K562 (cell line): ENCODE data around the gene MYO3B. TPM values are rescaled to one million over a fixed set of nuclear protein-coding genes. Genes with fewer than 3 reads are reported as not detected.

Source experiments
- ATAC-seq: fragments of 200-7000 bp; cut with Tn5 transposase; 3 replicates; pipeline ENCODE4 v1.9.1; 2020; ENCODE audit warnings: moderate library complexity
- Bru-seq: library from RNA; stranded (reverse); fragments of 400-500 nt; gene quantifications from one replicate; lab custom pipeline; 2021; lab: Mats Ljungman, UMichigan
- BruChase-seq, 2 experiments: library from RNA; stranded (reverse); fragments of 400-500 nt; gene quantifications; one replicate each; lab custom pipeline; 2021; lab: Mats Ljungman, UMichigan
- BruUV-seq: library from RNA; stranded (reverse); fragments of 400-500 nt; replicated peaks from 2 replicates; lab custom pipeline; 2021; lab: Mats Ljungman, UMichigan
- CTCF ChIA-PET: fragments of 300-600 bp; formaldehyde crosslinking; extraction: SDS; loops from one replicate; lab custom pipeline; 2021; ENCODE audit warnings: low intra/inter-chr PET ratio; lab: Yijun Ruan, JAX
- POLR2A ChIA-PET: fragments of 300-600, 350-650 bp; sonication (Branson Sonifier 250); formaldehyde crosslinking; extraction: SDS; loops from one replicate; lab custom pipeline; 2021; ENCODE audit warnings: antibody characterized with exemption, inconsistent platforms; lab: Yijun Ruan, JAX
- DNase-seq, 4 experiments: peaks; one replicate each; pipeline versions ENCODE4 v3.0.0 to v3.0.0-alpha.2; 2011 to 2018; ENCODE audit warnings: low spot score in 3 of 4, mixed read lengths in 3 of 4; ENCODE audit errors: extremely low read depth in 1 of 4
- FAIRE-seq: peaks from 2 replicates; lab custom pipeline; 2011; peaks lifted over from hg19 to GRCh38; lab: Jason Lieb, UNC
- H2AFZ ChIP-seq: 2 replicates; pipeline ENCODE4 v1.6.0; 2011; ENCODE audit warnings: low read depth, low read length, control low read depth, inconsistent platforms
- H3K27ac ChIP-seq: fragments of 200-600 bp; 3 replicates; pipeline ENCODE4 v1.8.0; 2011; ENCODE audit warnings: low read depth, mild to moderate bottlenecking, control low read depth, inconsistent platforms, low read length, moderate library complexity, mixed read lengths; ENCODE audit errors: extremely low read depth
- H3K27me3 ChIP-seq, 2 experiments: fragments of 300-600 bp in 1 of 2; 2 replicates in 1 of 2; 3 replicates in 1 of 2; pipeline versions ENCODE4 v1.6.0 to v1.8.0; 2011; ENCODE audit warnings: inconsistent platforms in 2 of 2, low read length in 2 of 2, mild to moderate bottlenecking in 1 of 2, mixed read lengths in 1 of 2, moderate library complexity in 1 of 2; ENCODE audit not compliant: control insufficient read depth in 2 of 2, insufficient read depth in 2 of 2
- H3K36me3 ChIP-seq: fragments of 300-600 bp; 3 replicates; pipeline ENCODE4 v1.8.0; 2011; ENCODE audit warnings: mild to moderate bottlenecking, low read length, inconsistent platforms; ENCODE audit not compliant: control insufficient read depth, insufficient read depth
- H3K4me1 ChIP-seq, 2 experiments: fragments of 200-600 bp in 1 of 2; replicated peaks in 1 of 2; 2 replicates in 1 of 2; 3 replicates in 1 of 2; pipeline versions ENCODE4 v1.5.1 to v1.8.0; 2011; ENCODE audit warnings: inconsistent platforms in 2 of 2, low read length in 2 of 2, mild to moderate bottlenecking in 1 of 2, mixed read lengths in 1 of 2, moderate library complexity in 1 of 2; ENCODE audit not compliant: control insufficient read depth in 2 of 2, insufficient read depth in 2 of 2
- H3K4me2 ChIP-seq: 2 replicates; pipeline ENCODE4 v1.6.1; 2011; ENCODE audit warnings: low read length, control low read depth, inconsistent platforms, mixed read lengths; ENCODE audit not compliant: insufficient read depth
- H3K4me3 ChIP-seq: fragments of 200-600 bp; sonication (generic), shearing (Covaris generic); 2 replicates; pipeline ENCODE4 v1.5.1; 2016; ENCODE audit warnings: control low read depth, inconsistent platforms
- H3K79me2 ChIP-seq: fragments of 200-600 bp; 3 replicates; pipeline ENCODE4 v1.8.0; 2011; ENCODE audit warnings: low read length, inconsistent platforms; ENCODE audit not compliant: control insufficient read depth, insufficient read depth
- H3K9ac ChIP-seq, 2 experiments: 2 replicates each; pipeline versions ENCODE4 v1.6.0 to v1.6.1; 2011; ENCODE audit warnings: low read depth in 2 of 2, low read length in 2 of 2, control low read depth in 1 of 2, inconsistent platforms in 1 of 2, mild to moderate bottlenecking in 1 of 2, mixed read lengths in 1 of 2; ENCODE audit not compliant: insufficient read depth in 1 of 2
- H3K9me1 ChIP-seq: one replicate; pipeline ENCODE4 v1.6.0; 2011; ENCODE audit warnings: inconsistent platforms, mild to moderate bottlenecking, low read length, moderate library complexity; ENCODE audit not compliant: control insufficient read depth, insufficient read depth
- H3K9me3 ChIP-seq: replicated peaks from 2 replicates; pipeline ENCODE4 v1.5.1; 2011; ENCODE audit warnings: low read depth, low read length, inconsistent platforms; ENCODE audit not compliant: control insufficient read depth, insufficient read depth
- H4K20me1 ChIP-seq: replicated peaks from 2 replicates; pipeline ENCODE4 v1.6.1; 2011; ENCODE audit warnings: low read length, inconsistent platforms, mixed read lengths; ENCODE audit not compliant: control insufficient read depth, insufficient read depth
- BCL6 ChIP-seq: fragments of 250-450 bp; sonication (Bioruptor Pico); IDR thresholded peaks from 2 replicates; pipeline ENCODE4 v1.4.0; 2020
- BRCA1 ChIP-seq, 2 experiments: fragments of 450-650 bp in 1 of 2; sonication (generic) in 1 of 2; formaldehyde crosslinking in 1 of 2; IDR thresholded peaks; 2 replicates each; pipeline versions ENCODE4 v1.5.0 to v1.6.1; 2017 to 2020; ENCODE audit warnings: mild to moderate bottlenecking in 1 of 2, missing genetic modification reagents in 1 of 2
- HMG20A ChIP-seq: fragments of 450-650 bp; formaldehyde crosslinking; conservative IDR thresholded peaks from 2 replicates; pipeline ENCODE4 v1.4.0; 2020; ENCODE audit warnings: mild to moderate bottlenecking, mixed read lengths
- HMGXB4 ChIP-seq: sonication (generic); formaldehyde crosslinking; IDR thresholded peaks from 2 replicates; pipeline ENCODE4 v1.8.1; 2023; ENCODE audit warnings: mild to moderate bottlenecking, missing genetic modification reagents
- NR2C2 ChIP-seq, 2 experiments: fragments of 200-800 bp in 1 of 2; sonication (Bioruptor generic) in 1 of 2; sonication (generic) in 1 of 2; formaldehyde crosslinking in 1 of 2; IDR thresholded peaks; 2 replicates each; pipeline versions ENCODE4 v1.6.1 to v1.8.0; 2016 to 2022; ENCODE audit warnings: mild to moderate bottlenecking in 1 of 2, missing compliant biosample characterization in 1 of 2, missing genetic modification characterization in 1 of 2, missing genetic modification reagents in 1 of 2
- RBBP5 ChIP-seq: fragments of 200-600 bp; sonication (generic); IDR thresholded peaks from 2 replicates; pipeline ENCODE4 v1.6.1; 2012; ENCODE audit warnings: borderline replicate concordance, mild to moderate bottlenecking, low read length, control low read depth, inconsistent platforms; ENCODE audit not compliant: insufficient read depth, poor library complexity, severe bottlenecking
- ZNF507 ChIP-seq: conservative IDR thresholded peaks from 2 replicates; pipeline ENCODE4 v1.6.1; 2017; ENCODE audit warnings: missing genetic modification characterization, missing compliant biosample characterization
- ZNF766 ChIP-seq: fragments of 200-800 bp; sonication (Bioruptor generic); conservative IDR thresholded peaks from 2 replicates; pipeline ENCODE4 v1.6.1; 2016; ENCODE audit warnings: missing genetic modification characterization, missing compliant biosample characterization
- WGBS: fragments of 100-300 bp; shearing (Covaris generic); methylation state at CpG from one replicate; pipeline ENCODE4 v1.1.6; 2016; ENCODE audit warnings: low coverage, mixed read lengths; ENCODE audit not compliant: insufficient coverage; ENCODE audit errors: missing lambda C conversion rate; 5-methylcytosine and 5-hydroxymethylcytosine counted together
- in situ Hi-C: fragments of 300-500 bp; cut with MboI; formaldehyde crosslinking; loops from 4 replicates; pipeline ENCODE4 v1.15.0; 2018; ENCODE audit warnings: inconsistent platforms, mixed read lengths
- intact Hi-C: fragments of 100-400 bp; cut with micrococcal nuclease; formaldehyde crosslinking; loops from 2 replicates; pipeline ENCODE4 v1.14.2; 2022
- long read RNA-seq, 3 experiments: library from polyadenylated mRNA in 2 of 3; library from RNA in 1 of 3; unstranded in 2 of 3; stranded (forward) in 1 of 3; transcript quantifications; one replicate each; pipeline ENCODE4 v2.0.0, GENCODE V29; 2019 to 2022
- polyA minus RNA-seq, 3 experiments: library from RNA; depleted of rRNA, polyadenylated mRNA; stranded (reverse); fragments of >200 nt; gene quantifications; 2 replicates each; pipeline ENCODE4 v1.2.3, GENCODE V29; 2011
- polyA plus RNA-seq, 8 experiments: library from polyadenylated mRNA; depleted of rRNA in 4 of 8; stranded (reverse) in 5 of 8; unstranded in 3 of 8; fragments of >200 nt; fragmentation: Nextera tagmentation in 2 of 8; fragmentation: Illumina TruSeq in 1 of 8; extraction: Ambion mirVana in 2 of 8; extraction: Trizol in 1 of 8; gene quantifications; 2 replicates each; pipeline versions ENCODE4 v1.2.1 to v1.2.3, GENCODE V29; 2011 to 2014; ENCODE audit warnings: inconsistent platforms in 1 of 8, missing spikeins in 1 of 8
- total RNA-seq, 7 experiments: library from RNA; depleted of rRNA in 6 of 7; stranded (reverse); fragments of >200 nt in 6 of 7; fragmentation: Illumina TruSeq in 2 of 7; extraction: Trizol in 2 of 7; gene quantifications; 2 replicates each; pipeline versions ENCODE4 v1.2.1 to v1.2.3, GENCODE V29; 2011 to 2021; ENCODE audit warnings: low replicate concordance in 1 of 7
- TF ChIP-seq, protein P1 (sequence below): sonication (generic); formaldehyde crosslinking; IDR thresholded peaks from 2 replicates; pipeline ENCODE4 v1.5.0; 2020; ENCODE audit warnings: missing genetic modification reagents
- TF ChIP-seq, protein P2 (sequence below): fragments of 250-450 bp; sonication (Bioruptor Pico); IDR thresholded peaks from 2 replicates; pipeline ENCODE4 v1.5.0; 2021; ENCODE audit warnings: mild to moderate bottlenecking, borderline replicate concordance

Gene MYO3B
- 5.2 and 8.0 TPM in 2 replicates for total RNA-seq (2011; cell fraction: chromatin; rRNA removed; ENCODE audit: low replicate concordance)
- total RNA-seq (2011; cell fraction: nucleolus; rRNA removed): 1.7 and 2.7 TPM in 2 replicates
- total RNA-seq (2011; cell fraction: nucleoplasm; rRNA removed): 3.4 and 3.9 TPM in 2 replicates
- 3.0 and 3.4 TPM in 2 replicates for total RNA-seq (2014; rRNA removed)
- 4.6 and 4.7 TPM in 2 replicates for total RNA-seq (2014; rRNA removed; fragmentation: Illumina TruSeq; extraction: Trizol)
- 3.4 and 3.8 TPM in 2 replicates for total RNA-seq (2015; rRNA removed; fragmentation: Illumina TruSeq; extraction: Trizol)
- 3.5 and 4.7 TPM in 2 replicates for total RNA-seq (2021)
- polyA plus RNA-seq (2011; rRNA removed): 0.32 and 3.6 TPM in 2 replicates
- 0.24 and 1.3 TPM in 2 replicates for polyA plus RNA-seq (2011; cell fraction: cytosol; rRNA removed)
- polyA plus RNA-seq (2011; cell fraction: nucleus; rRNA removed): 0.79 and 3.4 TPM in 2 replicates
- polyA plus RNA-seq (2012): 4.5 and 6.0 TPM in 2 replicates
- 3.4 and 4.2 TPM in 2 replicates for polyA plus RNA-seq (2014; fragmentation: Illumina TruSeq; extraction: Trizol)
- polyA plus RNA-seq (2014; fragmentation: Nextera tagmentation; extraction: Ambion mirVana): 1 to 10 TPM; 2.9 to 6.5 TPM
- polyA plus RNA-seq (2014; rRNA removed): 2.7 and 3.8 TPM in 2 replicates
- polyA minus RNA-seq (2011; rRNA and poly(A)+ RNA removed): 1.1 and 3.9 TPM in 2 replicates
- 0.27 and 1.7 TPM in 2 replicates for polyA minus RNA-seq (2011; cell fraction: cytosol; rRNA and poly(A)+ RNA removed)
- polyA minus RNA-seq (2011; cell fraction: nucleus; rRNA and poly(A)+ RNA removed): 1.9 and 6.5 TPM in 2 replicates
- Bru-seq, nascent RNA: percentile 40 among the genes with signal in this experiment
- percentile 27 among the genes with signal in this experiment for BruChase-seq, experiment 1, labeled RNA remaining after a 2-hour chase
- BruChase-seq, experiment 2, labeled RNA remaining after a 6-hour chase: percentile 24 among the genes with signal in this experiment
- long read RNA-seq, experiment 1, partial matches to known transcripts: 1 of 4 reads
- long read RNA-seq, experiment 1, other reads (novel, unspliced or antisense): 3 of 4 reads
- long read RNA-seq, experiment 2: 0 reads
- long read RNA-seq, experiment 3, partial matches to known transcripts: 0 of 1 reads
- long read RNA-seq, experiment 3, other reads (novel, unspliced or antisense): 1 of 1 reads

GRCh38 chr2:170177950-170178781, at the start of gene MYO3B:
Gene MYO3B, plus strand, starts transcription at chr2:170178147. Its CDS starts 141 bp downstream, at chr2:170178288.
- H3K4me2 ChIP-seq: no peak within 1 kb of the TSS
- whole genome bisulfite sequencing: 51% methylated on average over 3 of the region's 3 CpGs
- no peaks in the 10 kb centered on the region; a peak in 2 of 5 replicates for H3K4me1 ChIP-seq
- intact Hi-C loops: no loop called here
- H3K36me3 ChIP-seq: no peaks in the 10 kb centered on the region
- no peaks in the 10 kb centered on the region for H3K9me3 ChIP-seq
- DNase-seq (no peak), FAIRE-seq (no peak), ATAC-seq (no peak)
- H3K9ac ChIP-seq: no peak within 1 kb of the TSS
- no peak within 1 kb of the TSS for H3K27ac ChIP-seq
- CTCF ChIA-PET: no interaction called here
- in situ Hi-C loops: no loop called here
- H3K9me1 ChIP-seq: no peaks in the 10 kb centered on the region
- H3K27me3 ChIP-seq: no peaks in the 10 kb centered on the region
- H2AFZ ChIP-seq: peak within 1 kb of the TSS; percentile 18; the same call in 1 of the 2 replicates
- BruUV-seq: no TSS peak
- H4K20me1 ChIP-seq: no peaks in the 10 kb centered on the region
- no peaks in the 10 kb centered on the region for H3K79me2 ChIP-seq
- H3K4me3 ChIP-seq: no peak within 1 kb of the TSS
- POLR2A ChIA-PET: interaction anchor here (1.0 to 1.4 kb wide), 2 partner anchors 9 to 11 kb away, joined by 4 to 5 read pairs; no protein-coding TSS in a partner anchor
- no peak for TF ChIP-seq HMG20A
- TF ChIP-seq ZNF507 (tag): no peak
- no peak for TF ChIP-seq BCL6 (CRISPR knock-in tag)
- TF ChIP-seq RBBP5: no peak
- no peak for TF ChIP-seq NR2C2 (CRISPR knock-in tag; IDR thresholded peaks at IDR 0.05)
- no peak for TF ChIP-seq NR2C2 (tag; IDR thresholded peaks at IDR 0.05)
- TF ChIP-seq BRCA1 (IDR thresholded peaks at IDR 0.05): no peak
- TF ChIP-seq BRCA1 (CRISPR knock-in tag; IDR thresholded peaks at IDR 0.05): no peak
- TF ChIP-seq HMGXB4 (CRISPR knock-in tag): no peak
- TF ChIP-seq ZNF766: no peak
- TF ChIP-seq, protein P1, sequence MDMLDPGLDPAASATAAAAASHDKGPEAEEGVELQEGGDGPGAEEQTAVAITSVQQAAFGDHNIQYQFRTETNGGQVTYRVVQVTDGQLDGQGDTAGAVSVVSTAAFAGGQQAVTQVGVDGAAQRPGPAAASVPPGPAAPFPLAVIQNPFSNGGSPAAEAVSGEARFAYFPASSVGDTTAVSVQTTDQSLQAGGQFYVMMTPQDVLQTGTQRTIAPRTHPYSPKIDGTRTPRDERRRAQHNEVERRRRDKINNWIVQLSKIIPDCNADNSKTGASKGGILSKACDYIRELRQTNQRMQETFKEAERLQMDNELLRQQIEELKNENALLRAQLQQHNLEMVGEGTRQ (CRISPR knock-in tag): no peak
- TF ChIP-seq, protein P2, sequence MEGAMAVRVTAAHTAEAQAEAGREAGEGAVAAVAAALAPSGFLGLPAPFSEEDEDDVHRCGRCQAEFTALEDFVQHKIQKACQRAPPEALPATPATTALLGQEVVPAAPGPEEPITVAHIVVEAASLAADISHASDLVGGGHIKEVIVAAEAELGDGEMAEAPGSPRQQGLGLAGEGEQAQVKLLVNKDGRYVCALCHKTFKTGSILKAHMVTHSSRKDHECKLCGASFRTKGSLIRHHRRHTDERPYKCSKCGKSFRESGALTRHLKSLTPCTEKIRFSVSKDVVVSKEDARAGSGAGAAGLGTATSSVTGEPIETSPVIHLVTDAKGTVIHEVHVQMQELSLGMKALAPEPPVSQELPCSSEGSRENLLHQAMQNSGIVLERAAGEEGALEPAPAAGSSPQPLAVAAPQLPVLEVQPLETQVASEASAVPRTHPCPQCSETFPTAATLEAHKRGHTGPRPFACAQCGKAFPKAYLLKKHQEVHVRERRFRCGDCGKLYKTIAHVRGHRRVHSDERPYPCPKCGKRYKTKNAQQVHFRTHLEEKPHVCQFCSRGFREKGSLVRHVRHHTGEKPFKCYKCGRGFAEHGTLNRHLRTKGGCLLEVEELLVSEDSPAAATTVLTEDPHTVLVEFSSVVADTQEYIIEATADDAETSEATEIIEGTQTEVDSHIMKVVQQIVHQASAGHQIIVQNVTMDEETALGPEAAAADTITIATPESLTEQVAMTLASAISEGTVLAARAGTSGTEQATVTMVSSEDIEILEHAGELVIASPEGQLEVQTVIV (CRISPR knock-in tag): no peak
